ENCODE data around the gene SLC9A7. TPM values are rescaled to one million over a fixed set of nuclear protein-coding genes. Genes with fewer than 3 reads are reported as not detected.
"Not testable (repeated sequence)": the region's sequence is repeated elsewhere in the genome, so short reads cannot be mapped to it uniquely, and the experiment has no call there.

The SLC9A7 gene
- polyA plus RNA-seq = 1 to 10 TPM in 1 of 3 donors, under 1 TPM in 2; 0.11 to 2.5 (median 0.40) TPM

DNA sequence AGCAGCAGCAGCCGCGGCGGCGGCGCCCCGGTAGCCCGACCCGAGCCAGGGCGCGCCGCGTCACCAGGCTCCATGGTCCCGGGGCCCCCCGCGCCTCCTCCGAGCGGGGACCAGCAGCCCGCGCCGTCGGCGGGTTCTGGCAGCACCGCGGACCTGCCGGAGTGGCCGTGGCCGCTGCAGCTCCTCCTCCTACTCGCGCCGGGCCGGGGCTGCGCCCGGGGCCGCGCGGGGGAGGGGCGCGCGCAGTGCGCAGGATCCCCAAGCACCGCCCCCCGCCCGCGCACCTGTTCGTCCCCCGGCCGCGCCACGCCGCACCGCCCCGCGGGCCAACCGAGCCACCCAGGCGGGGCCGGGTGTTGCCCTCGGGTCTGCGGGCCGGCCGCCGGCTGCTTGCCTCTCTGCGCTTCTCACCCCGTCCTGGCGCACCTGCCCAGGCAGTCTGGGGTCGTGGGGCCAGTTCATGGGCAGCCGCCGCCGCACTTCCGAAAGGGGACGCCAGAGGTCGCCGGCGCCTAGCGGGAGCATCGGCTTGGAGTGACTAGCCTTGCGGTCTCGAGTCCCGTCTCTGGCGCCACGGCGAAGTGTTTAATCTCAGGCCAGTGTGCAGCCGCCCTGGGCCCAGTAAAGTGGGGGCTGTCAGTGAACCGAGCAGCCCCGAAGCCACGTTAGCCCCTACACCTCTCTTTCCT lies at the start of gene SLC9A7:
TSS of gene SLC9A7 (minus strand) at position 163 of the 689 bp plus-strand sequence. CDS start at position 74, 89 bp downstream.
- WGBS, 3 donors = 1 to 22% (median 1%) methylated on average over 18 to 68 of the region's 85 CpGs
- H3K27ac ChIP-seq (ENCODE audit: low read depth, low read length) = no peak within 1 kb of the TSS

DNA sequence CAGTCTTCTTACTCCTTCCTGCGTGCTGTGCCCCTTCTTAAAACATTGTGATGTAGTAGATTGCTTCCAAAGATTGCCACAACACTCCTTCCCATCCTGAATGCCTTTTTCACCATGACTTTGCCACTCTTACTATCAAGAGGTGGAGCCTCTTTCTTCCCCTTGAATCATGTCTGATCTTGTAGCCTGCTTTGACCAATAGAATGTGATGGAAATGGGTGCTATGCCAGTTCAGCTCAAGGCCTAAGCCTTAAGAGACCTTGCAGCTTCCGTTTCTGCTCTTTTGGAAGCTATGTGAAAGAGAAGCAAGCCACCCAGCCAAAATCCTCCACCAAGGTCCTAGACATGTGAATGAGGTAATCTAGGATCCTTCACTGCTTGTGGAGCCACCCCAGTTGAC lies 46.4 kb upstream of the SLC9A7 start:
- H3K27ac ChIP-seq (ENCODE audit: low read depth, low read length) = no peak overlapping the region
- WGBS, 3 donors = 66 to 89% (median 85%) methylated on average over 2 of the region's 2 CpGs

GRCh38 chrX:46803140-46803539 lies 44.2 kb upstream of the SLC9A7 start:
- no peak overlapping the region for H3K27ac ChIP-seq (ENCODE audit: low read depth, low read length)
- 55 to 80% (median 64%) methylated on average over 3 of the region's 3 CpGs for WGBS, 3 donors

DNA sequence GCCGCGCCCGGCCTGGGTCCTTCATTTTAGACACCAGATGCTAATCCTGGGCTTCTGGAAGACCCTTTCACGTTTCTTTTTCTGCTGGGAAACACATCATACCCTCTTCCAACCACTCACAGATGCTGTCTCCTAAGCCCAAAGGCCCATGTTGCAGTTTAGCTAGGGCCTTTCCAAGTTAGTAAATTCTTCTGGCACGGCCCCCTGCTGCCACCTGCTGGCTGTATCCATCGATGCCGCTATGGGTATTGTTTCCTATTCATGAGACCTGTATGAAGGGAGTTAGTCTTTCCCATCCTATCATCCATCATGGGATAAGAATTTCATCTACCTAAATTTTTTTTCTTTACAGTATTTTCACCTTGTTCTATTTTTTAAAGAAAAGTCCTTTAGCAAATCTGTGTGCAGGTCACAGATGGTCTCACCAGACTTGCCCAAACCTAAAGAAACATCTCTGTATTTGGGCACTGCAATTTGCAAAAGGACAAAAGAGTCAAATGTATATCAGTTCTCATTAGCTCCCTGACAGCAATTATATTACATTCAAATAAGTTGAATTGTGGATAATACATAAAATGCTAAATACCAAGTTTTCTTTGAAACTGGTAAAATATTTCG lies 37.8 kb upstream of the SLC9A7 start:
- WGBS, 3 donors = 44 to 49% (median 49%) methylated on average over 8 of the region's 8 CpGs

GRCh38 chrX:46793386-46794143 lies 34.6 kb upstream of the SLC9A7 start:
- no peak overlapping the region for H3K27ac ChIP-seq (ENCODE audit: low read depth, low read length)
- WGBS, 3 donors = 69 to 77% (median 72%) methylated on average over 5 to 6 of the region's 6 CpGs

More for the DNA sequence above, 37.8 kb upstream of the SLC9A7 start:
- H3K27ac ChIP-seq (ENCODE audit: low read depth, low read length) = no peak overlapping the region

- H3K27ac ChIP-seq (ENCODE audit: low read depth, low read length) = no peak overlapping the region
- WGBS, 3 donors = 47 to 55% (median 53%) methylated on average over 4 of the region's 4 CpGs
Observed at GRCh38 chrX:46792810-46793188, 33.9 kb upstream of the SLC9A7 start.

GRCh38 chrX:46791927-46792809 lies 33.2 kb upstream of the SLC9A7 start:
- WGBS, 3 donors = 23 to 38% (median 27%) methylated on average over 7 of the region's 7 CpGs
- H3K27ac ChIP-seq (ENCODE audit: low read depth, low read length) = no peak overlapping the region

- H3K27ac ChIP-seq (ENCODE audit: low read depth, low read length) = no peak overlapping the region
- 55 to 65% (median 59%) methylated on average over 4 of the region's 4 CpGs for WGBS, 3 donors
Observed at GRCh38 chrX:46788902-46789301, 30.0 kb upstream of the SLC9A7 start.

- not testable (repeated sequence) for H3K27ac ChIP-seq (ENCODE audit: low read depth, low read length)
Observed at GRCh38 chrX:46784437-46784836, 25.5 kb upstream of the SLC9A7 start.

- WGBS, 3 donors = 64 to 81% (median 81%) methylated on average over 4 of the region's 4 CpGs
- no peak overlapping the region for H3K27ac ChIP-seq (ENCODE audit: low read depth, low read length)
Observed at GRCh38 chrX:46782034-46782433, 23.1 kb upstream of the SLC9A7 start.

GRCh38 chrX:46777971-46778810 lies 19.3 kb upstream of the SLC9A7 start:
- WGBS, 3 donors = 18 to 45% (median 30%) methylated on average over 7 of the region's 7 CpGs
- no peak overlapping the region for H3K27ac ChIP-seq (ENCODE audit: low read depth, low read length)

DNA sequence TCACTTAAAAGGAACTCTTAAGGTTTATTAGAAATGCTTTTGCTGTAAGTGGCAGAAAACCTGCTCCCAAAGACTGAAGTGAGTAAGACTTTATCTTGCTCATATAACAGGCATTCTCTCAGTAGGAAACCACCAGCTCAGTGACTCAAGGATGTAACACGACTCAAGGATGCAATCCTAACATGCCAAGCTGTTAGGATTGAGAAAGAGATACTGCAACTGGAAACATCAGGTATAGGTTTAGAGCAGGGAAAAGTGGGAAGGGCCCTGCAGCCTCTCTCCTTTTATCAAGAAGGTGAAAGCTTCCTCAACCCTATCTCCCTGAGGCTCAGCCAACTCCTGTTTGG lies 11.9 kb upstream of the SLC9A7 start:
- 18 to 78% (median 47%) methylated on average over 1 of the region's 1 CpG for WGBS, 3 donors
- H3K27ac ChIP-seq (ENCODE audit: low read depth, low read length) = no peak overlapping the region

GRCh38 chrX:46770000-46770816 lies 11.3 kb upstream of the SLC9A7 start:
- no peak overlapping the region for H3K27ac ChIP-seq (ENCODE audit: low read depth, low read length)

GRCh38 chrX:46762963-46763362 lies 4.0 kb upstream of the SLC9A7 start:
- 94 to 100% (median 95%) methylated on average over 1 of the region's 1 CpG for WGBS, 3 donors
- H3K27ac ChIP-seq (ENCODE audit: low read depth, low read length) = no peak overlapping the region

More at GRCh38 chrX:46770000-46770816, 11.3 kb upstream of the SLC9A7 start:
- 34 to 54% (median 45%) methylated on average over 4 of the region's 4 CpGs for WGBS, 3 donors

- 13 to 40% (median 13%) methylated on average over 4 of the region's 4 CpGs for WGBS, 3 donors
- no peak overlapping the region for H3K27ac ChIP-seq (ENCODE audit: low read depth, low read length)
Observed at GRCh38 chrX:46759645-46759974, 692 bp upstream of the SLC9A7 start.

DNA sequence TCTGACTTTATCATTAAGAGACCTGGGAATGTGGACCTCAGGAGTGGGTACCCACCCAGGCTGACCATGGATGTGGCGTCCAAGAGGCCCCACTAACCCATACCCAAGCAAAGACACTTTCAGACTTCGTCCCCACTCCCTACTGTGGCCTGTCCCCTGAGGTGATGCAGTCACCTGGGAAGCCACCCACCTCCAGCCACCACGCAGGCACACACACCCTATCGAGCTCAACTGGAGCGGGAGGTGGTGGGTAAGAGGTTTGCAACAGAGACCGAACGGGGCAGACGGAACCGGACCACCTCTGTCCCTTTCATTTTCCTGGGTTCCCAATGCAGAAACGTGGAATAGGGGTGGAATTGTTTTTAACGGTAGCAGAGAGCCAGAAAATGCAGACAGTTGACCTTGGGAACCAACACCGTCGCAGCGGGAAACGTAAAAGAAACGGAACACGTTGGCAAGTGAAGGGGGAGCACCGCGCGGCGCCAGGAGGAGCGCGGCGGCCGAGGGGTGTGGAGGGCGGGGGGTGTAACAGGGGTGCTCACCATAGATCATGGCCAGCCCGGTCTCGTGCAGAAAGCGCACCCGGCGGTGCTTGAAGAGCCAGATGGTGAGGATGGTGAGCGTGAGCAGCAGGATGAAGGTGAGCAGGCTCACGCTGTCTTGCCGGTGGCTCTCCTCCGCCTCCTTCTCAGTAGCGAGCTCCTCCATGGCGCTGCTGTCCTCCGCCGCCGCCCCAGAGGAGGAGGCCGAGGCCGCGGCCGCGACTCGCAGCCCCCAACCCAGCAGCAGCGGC lies 559 bp downstream of the SLC9A7 start:
- no peak overlapping the region for H3K27ac ChIP-seq (ENCODE audit: low read depth, low read length)
- WGBS, 3 donors = 3 to 35% (median 10%) methylated on average over 28 to 46 of the region's 47 CpGs
